Lung (tissue), 12 donors: ENCODE measurements around the gene CDC34. TPM values are rescaled to one million over a fixed set of nuclear protein-coding genes. Genes with fewer than 3 reads are reported as not detected.
A peak's percentile ranks its signal among the peaks of the same experiment; 100 is the strongest.

Experiments used
- ATAC-seq: fragments of 200-7000 bp; cut with Tn5 transposase; one replicate; pipeline ENCODE4 v1.9.1; 2020; ENCODE audit warnings: moderate number of reproducible peaks; ENCODE audit not compliant: insufficient read depth, low FRiP score
- DNase-seq, 3 donors: peaks; one replicate each; pipeline ENCODE4 v3.0.0-alpha.2; 2013 to 2017
- H3K27ac ChIP-seq, 2 donors: one replicate each; pipeline ENCODE4 v1.5.1; 2013; ENCODE audit warnings: mild to moderate bottlenecking in 2 of 2, moderate library complexity in 2 of 2, control low read depth in 1 of 2, inconsistent platforms in 1 of 2, low read depth in 1 of 2, low read length in 1 of 2
- H3K27me3 ChIP-seq, 3 donors: one replicate each; pipeline ENCODE4 v1.5.1; 2013; ENCODE audit warnings: low read length in 2 of 3; ENCODE audit not compliant: control insufficient read depth in 3 of 3, insufficient read depth in 3 of 3
- H3K36me3 ChIP-seq, 4 donors: one replicate each; pipeline ENCODE4 v1.5.1; 2013; ENCODE audit warnings: low read length in 4 of 4, mild to moderate bottlenecking in 1 of 4, moderate library complexity in 1 of 4; ENCODE audit not compliant: control insufficient read depth in 4 of 4, insufficient read depth in 4 of 4
- H3K4me1 ChIP-seq, 5 donors: one replicate each; pipeline ENCODE4 v1.5.1; 2013; ENCODE audit warnings: low read length in 5 of 5, mild to moderate bottlenecking in 2 of 5, moderate library complexity in 1 of 5; ENCODE audit not compliant: control insufficient read depth in 5 of 5, insufficient read depth in 5 of 5
- H3K4me3 ChIP-seq: one replicate; pipeline ENCODE4 v1.5.1; 2013; ENCODE audit warnings: mild to moderate bottlenecking, control low read depth, moderate library complexity
- H3K9ac ChIP-seq, 2 donors: one replicate each; pipeline ENCODE4 v1.5.1; 2013; ENCODE audit warnings: low read length in 2 of 2, control low read depth in 1 of 2; ENCODE audit not compliant: insufficient read depth in 1 of 2
- H3K9me3 ChIP-seq, 4 donors: one replicate each; pipeline ENCODE4 v1.5.1; 2013; ENCODE audit warnings: low read length in 3 of 4, mild to moderate bottlenecking in 1 of 4, moderate library complexity in 1 of 4; ENCODE audit not compliant: control insufficient read depth in 4 of 4, insufficient read depth in 3 of 4
- CTCF ChIP-seq: IDR thresholded peaks from 2 replicates; pipeline ENCODE4 v1.5.1; 2012; ENCODE audit warnings: mild to moderate bottlenecking; ENCODE audit errors: control extremely low read depth, extremely low read depth
- WGBS, 2 donors: extraction: QIAGEN DNeasy Blood & Tissue Kit; methylation state at CpG; one replicate each; pipeline ENCODE4 v1.1.7; 2013; 5-methylcytosine and 5-hydroxymethylcytosine counted together
- polyA plus RNA-seq, 2 donors: library from polyadenylated mRNA; stranded (reverse); fragments of 200-250 nt; gene quantifications; one replicate each; pipeline ENCODE4 v1.2.1, GENCODE V29; 2013
- total RNA-seq, 2 donors: library from RNA; depleted of rRNA in 1 of 2; stranded (reverse); fragments of >200 nt in 1 of 2; gene quantifications; one replicate each; pipeline ENCODE4 v1.2.1, GENCODE V29; 2014 to 2021
- donor health status: control.
- donor health status: control.
- donor health status: Bipolar disorder and iron deficiency.
- donor health status: healthy.
- donor health status: DM: yes; HTN: yes; CAD: no.

CDC34 gene
- total and polyA plus RNA-seq, 4 donors = 42.9 to 89.1 (median 60.1) TPM

GRCh38 chr19:492091-492531, 39.4 kb upstream of the CDC34 start:
- Histone ChIP-seq H3K27me3 (peaks cover 0 to 8% (median 0%) of the 10 kb centered on the region in 3 donors), H3K27ac (no peak overlapping the region), H3K4me1 (peaks cover 0 to 4% (median 0%) of the 10 kb centered on the region in 5 donors), H3K4me3 (no peak overlapping the region), H3K9me3 (no peaks in the 10 kb centered on the region), H3K9ac (no peak overlapping the region), H3K36me3 (no peaks in the 10 kb centered on the region)
- ATAC-seq = no peak
- no peak for TF ChIP-seq CTCF
- no peak for DNase-seq
- WGBS, 2 donors = 73 to 83% methylated on average over 13 to 18 of the region's 19 CpGs

- 53 to 63% methylated on average over 23 of the region's 23 CpGs for WGBS, 2 donors
- peak in 1 of 3 donors; percentile 40 for DNase-seq
- peaks cover 0 to 15% (median 4%) of the 10 kb centered on the region in 3 donors for H3K27me3 ChIP-seq
Measured at GRCh38 chr19:493391-494170, 38.0 kb upstream of the CDC34 start.

GRCh38 chr19:494171-495080, 37.1 kb upstream of the CDC34 start:
- ATAC-seq (no peak), DNase-seq (peak in 2 of 3 donors; percentile 28 to 47)
- TF ChIP-seq CTCF = no peak
- WGBS, 2 donors = 43 to 47% methylated on average over 21 to 22 of the region's 22 CpGs
- Histone ChIP-seq H3K36me3 (no peaks in the 10 kb centered on the region), H3K27ac (no peak overlapping the region), H3K4me3 (no peak overlapping the region), H3K9ac (no peak overlapping the region), H3K9me3 (peaks cover 0 to 3% (median 0%) of the 10 kb centered on the region in 4 donors), H3K4me1 (peaks cover 0 to 11% (median 0%) of the 10 kb centered on the region in 5 donors), H3K27me3 (peaks cover 0 to 23% (median 10%) of the 10 kb centered on the region in 3 donors)

More at GRCh38 chr19:493391-494170, 38.0 kb upstream of the CDC34 start:
- Histone ChIP-seq H3K9me3 (peaks cover 0 to 3% (median 0%) of the 10 kb centered on the region in 4 donors), H3K4me1 (peaks cover 0 to 11% (median 0%) of the 10 kb centered on the region in 5 donors), H3K36me3 (no peaks in the 10 kb centered on the region), H3K27ac (no peak overlapping the region), H3K9ac (no peak overlapping the region), H3K4me3 (no peak overlapping the region)
- no peak for TF ChIP-seq CTCF
- no peak for ATAC-seq
